ENCODE data around the gene NCK2. TPM values are rescaled to one million over a fixed set of nuclear protein-coding genes. Genes with fewer than 3 reads are reported as not detected.
"Not testable (repeated sequence)": the region's sequence is repeated elsewhere in the genome, so short reads cannot be mapped to it uniquely, and the experiment has no call there.

Gene NCK2
- total RNA-seq, 4 donors from 2014 or later: 55.4 to 90.5 (median 62.5) TPM

GRCh38 chr2:105895990-105896764, 151.5 kb downstream of the NCK2 start:
- 78% methylated on average over 8 to 9 of the region's 10 CpGs for WGBS, 2 donors
- intact Hi-C loops (cut with DNase I): no loop called here
- no peak for DNase-seq
- Histone ChIP-seq H3K9me3 (no peaks in the 10 kb centered on the region), H3K27me3 (no peaks in the 10 kb centered on the region), H3K4me3 (no peak overlapping the region), H3K36me3 (peaks cover 0 to 31% (median 5%) of the 10 kb centered on the region in 3 donors), H3K27ac (no peak overlapping the region), H3K4me1 (no peaks in the 10 kb centered on the region)
- TF ChIP-seq, protein P1, sequence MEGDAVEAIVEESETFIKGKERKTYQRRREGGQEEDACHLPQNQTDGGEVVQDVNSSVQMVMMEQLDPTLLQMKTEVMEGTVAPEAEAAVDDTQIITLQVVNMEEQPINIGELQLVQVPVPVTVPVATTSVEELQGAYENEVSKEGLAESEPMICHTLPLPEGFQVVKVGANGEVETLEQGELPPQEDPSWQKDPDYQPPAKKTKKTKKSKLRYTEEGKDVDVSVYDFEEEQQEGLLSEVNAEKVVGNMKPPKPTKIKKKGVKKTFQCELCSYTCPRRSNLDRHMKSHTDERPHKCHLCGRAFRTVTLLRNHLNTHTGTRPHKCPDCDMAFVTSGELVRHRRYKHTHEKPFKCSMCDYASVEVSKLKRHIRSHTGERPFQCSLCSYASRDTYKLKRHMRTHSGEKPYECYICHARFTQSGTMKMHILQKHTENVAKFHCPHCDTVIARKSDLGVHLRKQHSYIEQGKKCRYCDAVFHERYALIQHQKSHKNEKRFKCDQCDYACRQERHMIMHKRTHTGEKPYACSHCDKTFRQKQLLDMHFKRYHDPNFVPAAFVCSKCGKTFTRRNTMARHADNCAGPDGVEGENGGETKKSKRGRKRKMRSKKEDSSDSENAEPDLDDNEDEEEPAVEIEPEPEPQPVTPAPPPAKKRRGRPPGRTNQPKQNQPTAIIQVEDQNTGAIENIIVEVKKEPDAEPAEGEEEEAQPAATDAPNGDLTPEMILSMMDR (IDR thresholded peaks at IDR 0.05): no peak
- no peak for TF ChIP-seq POLR2A (IDR thresholded peaks at IDR 0.05)

DNA sequence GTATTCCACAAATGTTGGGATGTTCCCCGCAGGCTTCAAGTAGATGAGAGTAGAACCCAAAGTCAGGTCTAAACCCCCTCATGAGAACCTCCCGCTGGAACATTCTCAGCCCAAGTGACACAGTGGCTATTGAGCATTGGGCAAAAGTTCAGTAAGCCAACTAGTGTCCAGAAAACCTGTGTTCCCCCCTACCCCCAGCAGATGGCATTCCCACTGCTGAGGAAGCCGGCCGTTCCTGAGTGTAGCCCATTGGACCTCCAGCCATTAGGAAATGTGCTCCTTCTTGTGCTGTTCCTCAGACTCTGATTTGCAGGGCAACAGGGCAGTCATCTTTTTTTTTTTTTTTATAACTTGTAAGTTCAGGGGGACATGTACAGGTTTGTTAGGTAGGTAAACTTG, 152.1 kb downstream of the NCK2 start:
- Histone ChIP-seq H3K4me1 (no peaks in the 10 kb centered on the region), H3K4me3 (no peak overlapping the region), H3K9me3 (no peaks in the 10 kb centered on the region), H3K27me3 (no peaks in the 10 kb centered on the region), H3K27ac (no peak overlapping the region), H3K36me3 (peaks cover 0 to 31% (median 5%) of the 10 kb centered on the region in 3 donors)
- TF ChIP-seq, protein P1 (IDR thresholded peaks at IDR 0.05): no peak
- TF ChIP-seq POLR2A (IDR thresholded peaks at IDR 0.05): no peak
- WGBS, 2 donors: 90 to 93% methylated on average over 4 of the region's 4 CpGs
- DNase-seq: no peak
- intact Hi-C loops (cut with DNase I): no loop called here

DNA sequence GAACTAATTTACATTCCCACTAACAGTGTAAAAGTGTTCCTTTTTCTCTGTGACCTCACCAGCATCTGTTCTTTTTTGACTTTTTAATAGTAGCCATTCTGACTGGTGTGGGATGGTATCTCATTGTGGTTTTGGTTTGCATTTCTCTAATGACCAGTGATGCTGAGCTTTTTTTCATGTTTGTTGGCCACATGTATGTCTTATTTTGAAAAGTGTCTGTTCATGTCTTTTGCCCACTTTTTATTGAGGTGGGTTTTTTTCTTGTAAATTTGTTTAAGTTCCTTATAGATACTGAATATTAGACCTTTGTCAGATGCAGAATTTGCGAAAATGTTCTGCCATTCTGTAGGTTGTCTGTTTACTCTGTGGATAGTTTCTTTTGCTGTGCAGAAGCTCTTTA, 153.0 kb downstream of the NCK2 start:
- H3K27ac ChIP-seq; H3K9me3 ChIP-seq; H3K27me3 ChIP-seq; H3K4me1 ChIP-seq; H3K4me3 ChIP-seq; DNase-seq; intact Hi-C loops (cut with DNase I): not testable (repeated sequence)
- WGBS, 2 donors: 87 to 100% methylated on average over 1 of the region's 1 CpG
- H3K36me3 ChIP-seq: peaks cover 0 to 28% (median 5%) of the 10 kb centered on the region in 3 donors

- H3K27me3 ChIP-seq: no peaks in the 10 kb centered on the region
- no peaks in the 10 kb centered on the region for H3K9me3 ChIP-seq
- WGBS, 2 donors: 96 to 99% methylated on average over 4 to 7 of the region's 7 CpGs
- TF ChIP-seq, protein P1 (IDR thresholded peaks at IDR 0.05): no peak
- no peak for TF ChIP-seq POLR2A (IDR thresholded peaks at IDR 0.05)
- no peak overlapping the region for H3K4me3 ChIP-seq
- no peak for DNase-seq
- H3K4me1 ChIP-seq: no peaks in the 10 kb centered on the region
- H3K27ac ChIP-seq: no peak overlapping the region
- intact Hi-C loops (cut with DNase I): no loop called here
- H3K36me3 ChIP-seq: no peaks in the 10 kb centered on the region
Measured at GRCh38 chr2:105903051-105903674, 158.5 kb downstream of the NCK2 start.

DNA sequence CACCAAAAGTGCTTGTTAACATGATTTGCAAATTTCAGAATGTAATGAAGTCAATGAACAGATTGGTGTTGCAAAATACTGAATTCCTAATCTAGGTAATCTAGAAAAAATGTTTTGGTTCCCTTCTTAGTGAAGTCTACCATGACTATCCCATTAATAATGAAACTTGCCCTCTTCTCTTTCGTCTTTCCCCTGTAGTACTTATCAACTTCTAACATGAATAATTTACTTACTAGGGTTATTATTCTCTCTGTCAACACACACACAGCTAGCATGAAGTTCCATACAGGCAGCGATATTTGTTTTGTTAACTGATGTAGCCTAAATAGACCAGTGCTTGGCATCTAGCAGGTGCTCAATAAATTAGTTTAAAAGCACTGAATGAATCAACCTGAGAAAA, 160.2 kb downstream of the NCK2 start:
- TF ChIP-seq POLR2A (IDR thresholded peaks at IDR 0.05): no peak
- TF ChIP-seq, protein P1 (IDR thresholded peaks at IDR 0.05): no peak
- Histone ChIP-seq H3K9me3 (no peaks in the 10 kb centered on the region), H3K4me1 (no peaks in the 10 kb centered on the region), H3K27ac (no peak overlapping the region), H3K27me3 (no peaks in the 10 kb centered on the region), H3K36me3 (no peaks in the 10 kb centered on the region), H3K4me3 (no peak overlapping the region)
- intact Hi-C loops (cut with DNase I): no loop called here
- DNase-seq: no peak
- WGBS, 2 donors: 56 to 67% methylated on average over 2 of the region's 2 CpGs

Data from esophagus squamous epithelium (tissue), 5 donors.